Cardiac muscle cell (in vitro differentiated cells and primary cell): ENCODE data around the gene FHIT. TPM values are rescaled to one million over a fixed set of nuclear protein-coding genes. Genes with fewer than 3 reads are reported as not detected.
A peak's percentile ranks its signal among the peaks of the same experiment; 100 is the strongest.

Experiments
- DNase-seq, 2 donors: peaks; one replicate each; pipeline versions ENCODE4 v3.0.0 to v3.0.0-alpha.2; 2010 to 2017; ENCODE audit warnings: low read depth in 1 of 2, low spot score in 1 of 2
- H3K27ac ChIP-seq: fragments of 200-600 bp; sonication (generic); 2 replicates; pipeline ENCODE4 v1.5.1; 2016
- H3K27me3 ChIP-seq: fragments of 200-600 bp; sonication (generic); 2 replicates; pipeline ENCODE4 v1.6.0; 2016; ENCODE audit warnings: control low read depth
- H3K36me3 ChIP-seq: fragments of 200-600 bp; sonication (generic); 2 replicates; pipeline ENCODE4 v1.5.1; 2016; ENCODE audit warnings: control low read depth
- H3K4me1 ChIP-seq: fragments of 200-600 bp; sonication (generic); 2 replicates; pipeline ENCODE4 v1.8.1; 2017; ENCODE audit warnings: low read depth, mild to moderate bottlenecking, mixed run types
- H3K4me3 ChIP-seq: fragments of 200-600 bp; sonication (generic); 2 replicates; pipeline ENCODE4 v1.5.1; 2016; ENCODE audit warnings: mild to moderate bottlenecking
- H3K9me3 ChIP-seq: fragments of 200-600 bp; sonication (generic); 2 replicates; pipeline ENCODE4 v1.5.1; 2017; ENCODE audit warnings: low read depth, mild to moderate bottlenecking, control low read depth
- CTCF ChIP-seq: IDR thresholded peaks from 2 replicates; pipeline ENCODE4 v1.5.1; 2012; ENCODE audit warnings: low read depth, mild to moderate bottlenecking, low read length
- polyA plus RNA-seq: library from polyadenylated mRNA; unstranded; fragments of >200 nt; fragmentation: Nextera tagmentation; extraction: Ambion mirVana; gene quantifications from 2 replicates; pipeline ENCODE4 v1.2.1, GENCODE V29; 2016
- total RNA-seq: library from RNA; depleted of rRNA; stranded (reverse); fragments of >200 nt; gene quantifications from 2 replicates; pipeline ENCODE4 v1.2.3, GENCODE V29; 2016

FHIT gene
- total and polyA plus RNA-seq, 2 experiments from 2014 or later = 6.9 to 12.5 TPM

- DNase-seq = no peak
- Histone ChIP-seq H3K9me3 (no peaks in the 10 kb centered on the region), H3K36me3 (no peaks in the 10 kb centered on the region), H3K27me3 (no peaks in the 10 kb centered on the region), H3K27ac (no peak overlapping the region), H3K4me1 (no peaks in the 10 kb centered on the region), H3K4me3 (no peak overlapping the region)
- no peak for TF ChIP-seq CTCF
These were observed 847.4 kb downstream of the FHIT start for GRCh38 chr3:60403866-60404265.

DNA sequence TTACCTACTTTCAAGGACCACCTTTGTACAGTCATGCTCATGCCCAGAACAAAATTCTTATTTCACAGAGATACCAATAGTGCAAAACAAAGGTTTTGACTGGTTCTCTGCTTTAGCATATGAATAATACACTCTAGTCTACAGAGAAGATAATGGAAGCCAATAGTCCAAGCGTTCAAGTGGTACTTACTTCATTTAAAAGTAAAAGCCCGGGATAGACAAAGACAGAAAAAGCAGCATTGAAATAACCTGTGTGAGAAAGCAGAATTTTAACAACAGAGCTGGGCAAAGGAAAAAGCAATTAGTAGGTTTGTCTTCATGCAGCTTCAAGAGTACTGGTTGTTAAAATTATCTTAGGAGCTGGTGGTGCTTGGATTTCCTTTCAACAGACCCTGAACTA is 848.3 kb downstream of the FHIT start:
- H3K4me1 ChIP-seq = no peaks in the 10 kb centered on the region

GRCh38 chr3:60399861-60400845 is 851.1 kb downstream of the FHIT start:
- peak in 1 of 2 donors; percentile 4 for DNase-seq
- Histone ChIP-seq H3K9me3 (no peaks in the 10 kb centered on the region), H3K4me3 (no peak overlapping the region), H3K36me3 (no peaks in the 10 kb centered on the region), H3K27me3 (no peaks in the 10 kb centered on the region), H3K27ac (no peak overlapping the region), H3K4me1 (no peaks in the 10 kb centered on the region)
- no peak for TF ChIP-seq CTCF

More for the DNA sequence above, 848.3 kb downstream of the FHIT start:
- no peaks in the 10 kb centered on the region for H3K27me3 ChIP-seq
- no peak overlapping the region for H3K4me3 ChIP-seq
- H3K9me3 ChIP-seq = no peaks in the 10 kb centered on the region
- H3K36me3 ChIP-seq = no peaks in the 10 kb centered on the region
- TF ChIP-seq CTCF = no peak
- no peak overlapping the region for H3K27ac ChIP-seq
- DNase-seq = no peak

- no peaks in the 10 kb centered on the region for H3K36me3 ChIP-seq
- no peaks in the 10 kb centered on the region for H3K4me1 ChIP-seq
- no peak overlapping the region for H3K27ac ChIP-seq
- no peaks in the 10 kb centered on the region for H3K27me3 ChIP-seq
- H3K4me3 ChIP-seq = no peak overlapping the region
- no peak for TF ChIP-seq CTCF
- no peak for DNase-seq
- no peaks in the 10 kb centered on the region for H3K9me3 ChIP-seq
These were observed 852.0 kb downstream of the FHIT start for GRCh38 chr3:60399292-60399691.

DNA sequence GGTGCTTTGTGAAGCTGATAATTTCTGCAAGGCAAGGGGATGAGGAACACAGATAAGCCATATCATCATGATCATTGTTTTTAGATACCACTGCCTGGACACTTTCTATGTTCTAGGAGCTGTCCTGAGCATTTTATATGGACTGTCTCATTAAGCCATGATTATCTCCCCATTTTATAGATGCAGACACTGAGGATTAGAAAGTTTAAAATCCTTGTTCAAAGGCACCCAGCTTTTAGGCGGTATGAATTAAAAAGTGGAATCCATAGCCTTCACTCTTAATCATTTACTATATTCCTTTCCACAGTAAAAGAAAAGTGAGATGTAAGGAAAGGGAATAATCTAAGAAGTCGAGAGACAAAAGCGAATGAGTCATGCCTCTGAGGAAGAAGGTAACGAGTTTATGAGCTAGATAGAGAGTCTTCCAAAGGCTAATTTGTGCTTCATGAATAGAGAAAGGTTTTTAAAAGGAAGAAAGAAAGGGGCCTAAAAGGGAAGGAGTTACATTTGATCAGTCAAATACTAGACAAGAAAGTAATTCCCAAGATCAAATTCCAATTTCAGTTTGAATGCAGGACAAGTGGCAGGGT is 856.0 kb downstream of the FHIT start:
- no peak for TF ChIP-seq CTCF
- no peak for DNase-seq
- no peaks in the 10 kb centered on the region for H3K9me3 ChIP-seq
- H3K27me3 ChIP-seq = no peaks in the 10 kb centered on the region
- H3K27ac ChIP-seq = no peak overlapping the region
- no peaks in the 10 kb centered on the region for H3K36me3 ChIP-seq
- H3K4me3 ChIP-seq = no peak overlapping the region
- H3K4me1 ChIP-seq = no peaks in the 10 kb centered on the region
